HG03432 (cell line): ENCODE results near the gene CIP2A.

Source experiments
- ATAC-seq: cut with Tn5 transposase; IDR thresholded peaks from one replicate; pipeline ENCODE4 v1.9.1; 2021; ENCODE audit warnings: mild to moderate bottlenecking, moderate library complexity; ENCODE audit not compliant: unreplicated experiment

CIP2A gene

DNA sequence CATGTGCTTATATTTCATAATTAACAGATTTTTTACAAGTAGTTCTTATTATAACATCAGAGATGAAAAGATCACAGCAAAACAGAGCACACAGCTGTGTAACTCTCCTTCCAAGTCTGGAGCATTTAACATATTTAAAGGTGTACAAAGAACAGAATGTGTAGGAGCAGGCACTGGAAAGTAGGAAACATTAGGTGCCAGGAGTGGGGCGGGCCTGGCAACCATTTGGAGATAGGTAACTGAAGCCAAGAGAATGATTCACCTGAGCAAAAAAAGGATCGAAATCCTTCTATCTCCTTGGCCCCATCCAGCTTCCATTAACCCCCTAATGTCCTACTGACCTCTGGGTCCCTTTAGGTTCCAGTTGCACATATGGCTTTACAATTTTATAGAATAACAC, 76.6 kb downstream of the CIP2A start:
- no peak for ATAC-seq

DNA sequence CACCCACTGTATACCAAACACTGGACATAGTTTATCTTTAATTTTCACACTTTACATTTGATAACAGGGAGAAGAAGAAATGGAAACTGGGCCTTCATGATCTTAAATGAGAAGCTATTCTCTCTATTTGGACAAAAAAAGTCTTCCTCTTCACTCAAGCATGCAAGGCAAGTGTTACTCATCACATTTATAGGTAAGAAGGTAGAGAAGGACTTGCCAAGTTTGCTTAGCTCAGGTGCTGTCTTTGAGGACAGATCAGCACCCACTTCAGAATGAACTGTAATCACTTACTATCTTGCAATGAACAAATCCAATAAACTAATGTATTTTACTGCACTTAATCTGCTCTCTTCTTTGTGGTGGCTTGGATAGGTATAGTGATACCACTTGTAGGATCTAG, 77.7 kb downstream of the CIP2A start:
- no peak for ATAC-seq

DNA sequence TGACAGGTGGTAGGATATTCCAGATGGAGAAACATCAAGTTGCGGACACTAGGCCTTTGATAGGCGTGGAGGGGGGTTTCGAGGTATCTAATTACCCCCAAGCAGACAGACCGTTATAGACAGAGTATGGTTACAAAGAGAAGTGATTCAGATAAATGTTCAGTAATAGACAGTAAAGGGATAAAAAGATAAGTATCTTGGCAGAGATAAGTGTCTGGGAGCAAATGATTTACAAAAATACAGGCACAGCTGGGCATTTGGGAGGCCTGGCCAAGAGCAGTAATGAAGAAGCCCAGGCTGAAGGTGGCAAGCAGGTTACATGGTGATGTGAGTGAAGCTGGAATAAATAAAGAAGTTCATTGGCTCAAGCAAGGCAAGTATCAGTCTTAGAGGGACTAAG, 78.2 kb downstream of the CIP2A start:
- ATAC-seq: no peak

DNA sequence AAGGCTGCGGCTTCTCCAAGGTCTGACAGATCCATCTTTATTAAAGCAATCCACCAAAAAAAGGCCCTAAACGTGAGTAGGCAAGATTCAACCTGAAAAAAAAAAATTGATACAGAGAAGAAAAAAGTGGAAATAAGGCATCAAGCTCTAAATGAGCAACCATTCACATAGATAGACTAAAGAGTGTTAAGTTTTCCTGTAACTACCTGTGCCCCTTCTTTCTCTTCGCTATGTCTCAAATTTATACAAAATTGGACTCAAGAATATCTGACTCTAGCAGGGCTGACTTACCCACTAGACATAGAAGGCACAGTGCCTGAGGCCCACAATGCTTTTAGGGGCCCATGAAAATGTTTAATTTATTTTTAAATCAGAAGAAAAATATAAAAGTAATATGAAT, 78.7 kb downstream of the CIP2A start, which contains the start of gene MYH15:
Gene MYH15, minus strand, starts transcription at position 101 of the 400 bp plus-strand sequence. Its CDS starts 66 bp downstream, at position 35.
- ATAC-seq: no peak

DNA sequence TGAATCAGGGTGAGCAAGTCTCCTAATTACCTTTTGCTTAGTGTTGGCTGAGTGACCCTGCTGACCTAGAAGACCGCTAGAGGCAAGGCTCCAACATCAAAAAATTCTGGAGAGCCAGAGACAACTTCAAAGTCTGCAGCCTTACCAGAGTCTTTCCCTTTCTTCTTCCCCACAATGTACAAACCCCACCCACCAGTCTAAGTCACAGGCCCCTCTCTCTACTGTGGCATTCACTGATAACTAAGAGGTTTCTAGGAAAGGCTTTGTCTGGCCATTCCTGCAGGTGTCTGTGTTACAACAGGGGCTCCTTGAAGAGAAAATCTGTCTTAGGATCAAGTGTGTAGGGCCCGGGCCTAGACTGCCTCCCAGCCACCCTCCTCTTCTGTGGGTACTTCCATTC, 79.4 kb downstream of the CIP2A start:
- no peak for ATAC-seq

DNA sequence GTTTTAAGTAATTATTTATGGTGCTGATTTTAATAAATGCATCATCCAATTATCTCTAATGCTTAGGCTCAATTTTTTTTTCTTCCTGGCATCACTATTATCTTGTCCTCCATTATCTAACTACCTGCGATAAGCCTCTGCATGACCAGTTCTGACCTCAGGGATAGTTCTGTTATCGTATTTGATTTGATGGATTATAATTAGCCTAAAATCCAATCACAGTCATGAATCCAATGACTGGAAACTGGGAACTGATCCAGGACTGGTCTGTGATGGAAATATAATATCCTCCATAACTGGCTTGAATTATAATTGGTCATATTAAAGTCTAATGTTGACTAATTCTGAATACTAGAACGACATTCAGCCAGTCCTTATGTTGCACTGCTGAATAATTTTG, 80.0 kb downstream of the CIP2A start:
- ATAC-seq: no peak

DNA sequence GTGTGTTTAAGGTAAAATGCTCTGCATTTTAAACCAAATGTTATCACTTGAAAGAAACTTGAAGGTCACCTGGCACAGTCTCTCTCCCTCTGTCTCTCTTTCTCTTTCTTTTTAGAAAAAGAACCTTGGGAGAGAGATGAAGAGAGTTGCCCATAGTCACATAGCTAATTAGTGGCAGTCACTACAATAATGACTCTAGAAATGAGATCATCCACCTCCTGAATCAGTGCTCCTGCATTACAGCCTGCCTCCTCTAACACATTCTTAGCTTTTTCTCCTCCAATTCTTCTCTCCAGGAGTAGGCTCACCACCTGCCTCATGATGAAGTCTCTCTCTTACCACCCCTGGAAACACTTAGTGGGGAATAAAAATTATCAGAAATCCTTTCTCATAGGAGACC, 81.3 kb downstream of the CIP2A start:
- ATAC-seq: no peak

DNA sequence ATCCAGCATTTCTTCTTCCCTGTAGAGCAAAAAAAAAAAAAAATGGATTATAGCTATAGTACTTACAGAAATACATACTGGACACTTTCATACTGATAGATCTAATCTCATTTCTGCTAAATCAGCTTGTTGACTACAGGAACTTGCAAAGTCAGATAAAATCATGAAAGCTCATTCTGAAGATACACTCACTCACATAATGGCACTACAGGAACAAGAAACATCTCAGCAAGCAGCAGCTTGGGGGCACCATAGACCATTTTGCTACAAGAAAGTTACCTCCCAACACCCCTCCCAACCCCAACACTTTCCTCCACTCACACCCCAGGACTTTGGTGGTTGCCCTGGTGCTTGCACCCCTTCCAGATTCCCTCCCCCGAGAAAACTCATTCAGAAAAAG, 83.4 kb downstream of the CIP2A start:
- no peak for ATAC-seq

DNA sequence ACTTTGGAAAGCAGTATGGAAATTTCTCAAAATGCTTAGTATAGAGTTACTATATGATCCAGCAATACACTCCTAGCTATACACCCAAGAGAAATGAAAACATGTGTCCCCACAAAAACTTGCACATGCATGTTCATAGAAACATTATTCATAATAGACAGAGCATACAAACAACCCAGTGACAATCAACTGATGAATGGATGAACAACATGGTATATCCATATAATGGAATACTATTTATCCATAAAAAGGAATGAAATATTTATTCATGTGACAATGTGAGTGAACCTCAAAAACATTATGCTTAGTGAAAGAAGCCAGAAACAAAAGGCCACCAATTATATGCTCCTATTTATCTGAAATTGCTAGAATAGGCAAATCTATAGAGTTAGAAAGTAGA, 85.5 kb downstream of the CIP2A start:
- no peak for ATAC-seq

DNA sequence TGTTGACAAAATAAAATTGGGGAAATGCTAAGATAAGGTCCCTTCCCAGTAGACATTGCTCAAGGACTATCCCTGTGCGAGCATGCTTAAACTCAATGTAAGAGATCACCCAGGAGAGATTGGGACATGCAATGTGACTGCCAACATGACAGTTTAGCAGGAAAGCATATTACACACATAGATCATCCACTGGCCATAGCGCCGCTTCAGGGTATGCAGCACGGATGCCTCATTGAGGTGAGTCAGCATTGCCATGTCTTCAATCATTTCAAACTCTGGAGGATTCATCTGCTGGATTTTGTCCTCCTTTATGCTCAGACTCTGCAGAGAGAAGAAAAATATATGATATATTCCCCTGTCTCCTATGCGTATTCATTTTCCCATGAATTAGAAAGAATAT, 87.7 kb downstream of the CIP2A start:
- no peak for ATAC-seq

DNA sequence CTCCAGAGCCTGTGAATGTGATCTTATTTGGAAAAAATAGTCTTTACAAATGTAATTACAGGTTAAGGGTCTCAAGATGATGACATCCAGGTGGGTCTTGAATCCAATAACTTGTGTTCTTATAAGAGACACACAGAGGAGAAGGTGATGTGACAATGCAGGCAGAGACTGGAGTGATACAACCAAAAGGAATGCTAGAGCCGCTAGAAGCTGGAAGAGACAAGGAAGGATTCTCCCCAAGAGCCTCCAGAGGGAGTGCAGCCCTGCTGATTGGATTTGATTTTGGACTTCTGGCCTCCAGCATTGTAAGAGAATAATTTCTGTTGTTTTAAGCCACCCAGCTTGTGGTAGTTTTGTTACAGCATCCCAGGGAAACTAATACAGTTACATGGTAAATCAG, 88.5 kb downstream of the CIP2A start:
- ATAC-seq: no peak
